ENCODE data around the gene TSPAN18. TPM values are rescaled to one million over a fixed set of nuclear protein-coding genes. Genes with fewer than 3 reads are reported as not detected.

TSPAN18 gene
- total RNA-seq, 1 donor from 2014 or later, result 46.4 TPM

DNA sequence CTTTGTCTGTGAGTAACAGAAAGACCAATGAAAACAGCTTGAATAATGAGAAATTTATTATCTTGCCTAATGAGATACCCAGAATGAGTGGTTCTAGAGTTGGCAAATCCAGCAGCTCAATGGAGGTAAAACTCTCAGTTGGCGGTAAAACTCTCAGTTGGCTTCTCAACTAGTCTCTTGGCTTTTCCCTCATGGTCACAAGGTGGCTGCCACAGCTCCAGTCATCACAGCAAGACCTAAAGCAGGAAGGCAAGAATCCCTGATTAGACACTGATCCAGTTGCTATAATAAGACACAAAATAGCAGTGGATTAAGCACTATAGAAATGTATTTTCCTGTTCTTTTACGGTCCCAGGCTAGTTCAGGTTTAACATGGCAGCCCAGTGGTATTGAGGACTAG is 37.5 kb upstream of the TSPAN18 start:
- H3K4me3 ChIP-seq, result no peak overlapping the region
- TF ChIP-seq, protein P1, sequence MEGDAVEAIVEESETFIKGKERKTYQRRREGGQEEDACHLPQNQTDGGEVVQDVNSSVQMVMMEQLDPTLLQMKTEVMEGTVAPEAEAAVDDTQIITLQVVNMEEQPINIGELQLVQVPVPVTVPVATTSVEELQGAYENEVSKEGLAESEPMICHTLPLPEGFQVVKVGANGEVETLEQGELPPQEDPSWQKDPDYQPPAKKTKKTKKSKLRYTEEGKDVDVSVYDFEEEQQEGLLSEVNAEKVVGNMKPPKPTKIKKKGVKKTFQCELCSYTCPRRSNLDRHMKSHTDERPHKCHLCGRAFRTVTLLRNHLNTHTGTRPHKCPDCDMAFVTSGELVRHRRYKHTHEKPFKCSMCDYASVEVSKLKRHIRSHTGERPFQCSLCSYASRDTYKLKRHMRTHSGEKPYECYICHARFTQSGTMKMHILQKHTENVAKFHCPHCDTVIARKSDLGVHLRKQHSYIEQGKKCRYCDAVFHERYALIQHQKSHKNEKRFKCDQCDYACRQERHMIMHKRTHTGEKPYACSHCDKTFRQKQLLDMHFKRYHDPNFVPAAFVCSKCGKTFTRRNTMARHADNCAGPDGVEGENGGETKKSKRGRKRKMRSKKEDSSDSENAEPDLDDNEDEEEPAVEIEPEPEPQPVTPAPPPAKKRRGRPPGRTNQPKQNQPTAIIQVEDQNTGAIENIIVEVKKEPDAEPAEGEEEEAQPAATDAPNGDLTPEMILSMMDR (IDR thresholded peaks at IDR 0.05), result no peak
- H3K9me3 ChIP-seq, result no peaks in the 10 kb centered on the region
- no peak for DNase-seq
- no peaks in the 10 kb centered on the region for H3K27me3 ChIP-seq
- ATAC-seq, result no peak
- H3K36me3 ChIP-seq, result no peaks in the 10 kb centered on the region
- no peak overlapping the region for H3K27ac ChIP-seq
- no peaks in the 10 kb centered on the region for H3K4me1 ChIP-seq
- intact Hi-C loops (cut with DNase I), result no loop called here

DNA sequence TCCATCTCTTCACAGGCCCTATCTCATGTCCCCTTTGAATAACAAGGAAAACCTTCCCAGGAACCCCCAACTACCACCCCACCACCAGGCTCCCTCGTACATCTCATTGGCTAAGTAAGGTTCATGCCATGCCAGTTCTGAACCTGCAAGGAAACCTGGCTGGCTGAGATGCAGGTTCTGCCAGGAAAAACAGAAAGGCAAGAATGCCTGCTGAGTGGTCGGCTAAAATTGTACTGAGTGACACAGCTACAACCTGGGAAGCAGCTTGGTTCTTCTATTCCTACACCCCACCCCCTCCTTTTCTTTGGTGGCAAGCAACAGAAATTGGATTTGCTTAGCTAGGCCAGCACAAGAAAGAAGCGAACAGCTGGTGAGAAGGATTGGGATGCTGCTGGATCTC is 36.1 kb upstream of the TSPAN18 start:
- intact Hi-C loops (cut with DNase I), result no loop called here

DNA sequence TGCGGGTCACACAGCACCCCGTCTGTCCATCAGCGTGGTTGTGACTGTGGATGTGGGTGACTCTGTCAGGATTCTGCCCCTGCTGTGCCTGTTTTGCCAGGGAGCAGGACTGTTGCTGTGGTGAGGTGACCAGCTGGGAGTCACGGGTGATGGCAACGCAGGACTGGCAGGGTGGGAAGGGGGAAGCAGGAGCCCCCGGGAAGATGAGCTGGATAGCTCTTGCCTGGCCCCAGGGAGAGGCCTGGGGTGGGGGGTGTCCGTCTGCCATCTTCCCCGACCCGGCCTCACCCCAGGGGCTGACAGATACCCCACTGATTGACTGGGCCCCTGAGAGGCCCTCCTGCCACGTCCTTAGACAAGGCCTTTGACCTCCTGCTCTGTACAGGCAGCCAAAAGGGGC is 34.3 kb upstream of the TSPAN18 start:
- intact Hi-C loops (cut with DNase I), result no loop called here
- H3K36me3 ChIP-seq, result no peaks in the 10 kb centered on the region
- H3K9me3 ChIP-seq, result no peaks in the 10 kb centered on the region
- TF ChIP-seq, protein P1 (IDR thresholded peaks at IDR 0.05), result no peak
- DNase-seq (no peak), ATAC-seq (no peak)
- no peaks in the 10 kb centered on the region for H3K4me1 ChIP-seq
- H3K4me3 ChIP-seq, result no peak overlapping the region
- no peak overlapping the region for H3K27ac ChIP-seq
- no peaks in the 10 kb centered on the region for H3K27me3 ChIP-seq

More for the DNA sequence above, 36.1 kb upstream of the TSPAN18 start:
- H3K4me3 ChIP-seq, result no peak overlapping the region
- no peak overlapping the region for H3K27ac ChIP-seq
- no peaks in the 10 kb centered on the region for H3K4me1 ChIP-seq
- TF ChIP-seq, protein P1 (IDR thresholded peaks at IDR 0.05), result no peak
- H3K36me3 ChIP-seq, result no peaks in the 10 kb centered on the region
- no peaks in the 10 kb centered on the region for H3K9me3 ChIP-seq
- no peaks in the 10 kb centered on the region for H3K27me3 ChIP-seq
- no peak for DNase-seq
- no peak for ATAC-seq

DNA sequence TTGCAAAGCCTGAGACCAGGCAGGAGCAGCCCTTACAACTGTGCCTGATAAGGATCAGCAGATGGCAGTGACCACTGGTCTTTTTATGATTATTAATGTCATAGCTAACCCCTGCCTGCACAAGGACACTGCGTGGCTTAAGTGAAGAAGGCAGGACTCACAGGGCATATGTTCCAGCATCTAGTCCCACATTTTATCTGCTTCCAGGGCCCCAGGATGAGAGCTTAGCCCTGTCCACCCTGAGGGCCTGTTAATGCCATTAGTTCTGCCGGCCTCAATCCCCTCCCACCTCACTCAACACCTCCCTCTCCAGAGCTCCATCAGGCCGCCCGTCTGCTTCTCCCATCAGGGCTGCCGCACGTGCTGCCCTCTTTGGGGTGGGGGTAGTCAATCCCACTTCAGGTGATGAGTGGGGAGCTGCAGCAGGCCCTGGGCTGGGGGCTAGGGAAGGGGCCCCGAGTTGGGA is 33.1 kb upstream of the TSPAN18 start:
- TF ChIP-seq, protein P1 (IDR thresholded peaks at IDR 0.05), result no peak
- Histone ChIP-seq H3K27me3 (no peaks in the 10 kb centered on the region), H3K4me3 (no peak overlapping the region), H3K9me3 (no peaks in the 10 kb centered on the region), H3K4me1 (no peaks in the 10 kb centered on the region), H3K27ac (no peak overlapping the region), H3K36me3 (no peaks in the 10 kb centered on the region)
- intact Hi-C loops (cut with DNase I), result no loop called here
- ATAC-seq (no peak), DNase-seq (no peak)

DNA sequence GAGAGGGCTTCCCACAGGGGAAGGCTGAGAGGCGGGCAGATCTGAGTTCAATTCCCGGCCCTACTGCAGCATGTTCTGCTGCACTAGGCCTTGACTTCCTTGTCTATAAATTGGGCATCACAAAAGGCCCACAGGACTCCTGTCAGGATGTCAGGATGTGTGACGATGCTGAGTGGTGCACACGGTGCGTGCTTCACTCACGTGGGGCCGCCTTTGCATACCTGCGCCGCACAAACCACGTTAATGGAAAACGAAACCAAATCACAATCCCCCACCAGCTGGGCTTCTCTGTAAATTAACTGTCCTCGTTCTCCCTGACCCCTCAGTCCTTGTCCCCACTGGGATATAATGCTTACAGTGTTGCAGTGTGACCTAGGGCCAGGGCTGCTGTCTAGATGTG is 32.3 kb upstream of the TSPAN18 start:
- intact Hi-C loops (cut with DNase I), result no loop called here
- ATAC-seq (no peak), DNase-seq (no peak)
- H3K27me3 ChIP-seq, result no peaks in the 10 kb centered on the region
- TF ChIP-seq, protein P1 (IDR thresholded peaks at IDR 0.05), result no peak
- H3K36me3 ChIP-seq, result no peaks in the 10 kb centered on the region
- H3K27ac ChIP-seq, result no peak overlapping the region
- no peaks in the 10 kb centered on the region for H3K9me3 ChIP-seq
- no peaks in the 10 kb centered on the region for H3K4me1 ChIP-seq
- H3K4me3 ChIP-seq, result no peak overlapping the region
